ENCODE results near the gene APH1B. TPM values are rescaled to one million over a fixed set of nuclear protein-coding genes. Genes with fewer than 3 reads are reported as not detected.

Gene APH1B
- total RNA-seq, 4 donors from 2014 or later, result 0.80 to 9.7 (median 7.1) TPM

DNA sequence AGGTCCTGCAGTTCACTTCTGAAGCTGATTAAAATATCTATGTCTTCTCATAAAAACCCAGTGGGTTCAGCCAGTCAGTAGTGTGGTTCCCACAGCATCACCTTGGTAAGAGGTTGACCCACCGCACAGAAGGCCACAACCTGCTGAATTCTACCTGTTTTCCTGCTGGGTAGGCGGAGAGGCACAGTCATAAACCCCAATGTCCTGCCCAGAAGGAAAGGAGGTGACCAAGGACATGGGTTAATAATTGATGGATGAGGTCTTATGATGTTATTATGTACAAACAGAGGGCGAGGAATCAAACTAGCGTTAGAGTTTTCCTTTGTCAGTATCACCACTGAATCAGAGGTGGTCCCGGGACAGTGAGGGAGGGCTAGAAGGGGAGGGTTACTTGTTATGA is 76.5 kb downstream of the APH1B start:
- no peaks in the 10 kb centered on the region for H3K9me3 ChIP-seq
- H3K27me3 ChIP-seq, result no peaks in the 10 kb centered on the region
- intact Hi-C loops (cut with DNase I; ENCODE audit: low total_unique reads), result no loop called here
- TF ChIP-seq EP300 (IDR thresholded peaks at IDR 0.05; ENCODE audit: low read depth) (no peak), POLR2AphosphoS5 (IDR thresholded peaks at IDR 0.05) (peak in 2 of 3 donors; percentile 23 to 47)
- H3K27ac ChIP-seq, result peak overlapping the region; percentile 80 to 90 (median 82)
- H3K4me1 ChIP-seq, result peaks cover 5 to 94% (median 72%) of the 10 kb centered on the region in 4 donors
- 57 to 71% methylated on average over 2 to 5 of the region's 5 CpGs for WGBS, 2 donors (ENCODE audit: low coverage in 1 of 2)
- no peaks in the 10 kb centered on the region for H3K36me3 ChIP-seq
- no peak overlapping the region for H3K4me3 ChIP-seq
- in situ Hi-C loops (cut with MboI; ENCODE audit: low pct_ligation_motif_present in 1 of 4, low pct_unique_long_range_greater_than_20kb in 1 of 4, low sequenced_read_pairs in 3 of 4), result no loop called here
- peak; percentile 54 for DNase-seq

DNA sequence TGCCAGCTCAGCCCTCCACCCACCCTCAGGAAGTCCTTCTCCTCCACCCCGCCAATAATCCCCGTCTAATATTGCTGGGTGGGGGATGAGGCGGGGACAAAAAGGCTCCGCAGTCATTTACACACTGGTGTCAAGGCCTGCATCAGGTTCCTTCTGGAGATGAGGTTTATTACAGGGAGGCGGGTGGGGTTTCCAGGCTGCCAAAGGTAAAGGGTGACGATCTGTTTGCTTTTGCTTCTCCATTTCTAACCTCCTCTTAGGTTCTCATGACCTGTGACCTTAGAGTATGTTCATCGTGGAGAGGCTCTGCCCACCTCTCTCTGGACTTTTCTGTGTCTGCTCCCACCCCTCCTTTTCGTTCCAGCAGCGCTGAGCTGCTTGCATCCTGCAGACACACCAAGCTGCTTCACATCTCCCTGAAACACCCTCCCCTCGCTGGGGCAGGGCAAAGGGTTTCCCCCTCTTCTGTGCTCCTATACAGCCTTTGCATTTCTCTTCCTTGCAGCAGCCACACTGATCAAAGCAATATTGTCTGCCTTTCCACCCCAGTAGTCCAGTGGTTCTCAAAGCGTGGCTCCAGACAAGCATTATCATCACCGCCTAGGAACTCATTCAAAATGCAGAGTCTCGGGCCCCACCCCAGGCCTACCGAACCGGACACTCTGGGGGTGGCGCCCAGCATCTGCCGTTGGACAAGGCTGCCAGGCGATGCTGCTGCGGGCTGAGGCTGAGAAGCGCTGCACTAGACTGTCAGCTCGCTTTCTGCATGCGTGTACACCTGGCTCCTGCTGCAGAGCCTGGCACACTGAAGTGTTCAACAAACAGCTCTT is 77.6 kb downstream of the APH1B start:
- H3K27me3 ChIP-seq, result no peaks in the 10 kb centered on the region
- H3K4me3 ChIP-seq, result no peak overlapping the region
- H3K36me3 ChIP-seq, result no peaks in the 10 kb centered on the region
- H3K9me3 ChIP-seq, result no peaks in the 10 kb centered on the region
- intact Hi-C loops (cut with DNase I; ENCODE audit: low total_unique reads) (no loop called here), in situ Hi-C loops (cut with MboI; ENCODE audit: low pct_ligation_motif_present in 1 of 4, low pct_unique_long_range_greater_than_20kb in 1 of 4, low sequenced_read_pairs in 3 of 4) (no loop called here)
- WGBS, 2 donors (ENCODE audit: low coverage in 1 of 2), result 54 to 62% methylated on average over 3 to 19 of the region's 22 CpGs
- peaks cover 5 to 94% (median 76%) of the 10 kb centered on the region in 4 donors for H3K4me1 ChIP-seq
- peak; percentile 79 for DNase-seq
- TF ChIP-seq, protein P1, sequence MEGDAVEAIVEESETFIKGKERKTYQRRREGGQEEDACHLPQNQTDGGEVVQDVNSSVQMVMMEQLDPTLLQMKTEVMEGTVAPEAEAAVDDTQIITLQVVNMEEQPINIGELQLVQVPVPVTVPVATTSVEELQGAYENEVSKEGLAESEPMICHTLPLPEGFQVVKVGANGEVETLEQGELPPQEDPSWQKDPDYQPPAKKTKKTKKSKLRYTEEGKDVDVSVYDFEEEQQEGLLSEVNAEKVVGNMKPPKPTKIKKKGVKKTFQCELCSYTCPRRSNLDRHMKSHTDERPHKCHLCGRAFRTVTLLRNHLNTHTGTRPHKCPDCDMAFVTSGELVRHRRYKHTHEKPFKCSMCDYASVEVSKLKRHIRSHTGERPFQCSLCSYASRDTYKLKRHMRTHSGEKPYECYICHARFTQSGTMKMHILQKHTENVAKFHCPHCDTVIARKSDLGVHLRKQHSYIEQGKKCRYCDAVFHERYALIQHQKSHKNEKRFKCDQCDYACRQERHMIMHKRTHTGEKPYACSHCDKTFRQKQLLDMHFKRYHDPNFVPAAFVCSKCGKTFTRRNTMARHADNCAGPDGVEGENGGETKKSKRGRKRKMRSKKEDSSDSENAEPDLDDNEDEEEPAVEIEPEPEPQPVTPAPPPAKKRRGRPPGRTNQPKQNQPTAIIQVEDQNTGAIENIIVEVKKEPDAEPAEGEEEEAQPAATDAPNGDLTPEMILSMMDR (IDR thresholded peaks at IDR 0.05), result peak in 1 of 5 experiments; percentile 14
- TF ChIP-seq POLR2AphosphoS5 (IDR thresholded peaks at IDR 0.05) (peak in 1 of 3 donors; percentile 53), POLR2A (IDR thresholded peaks at IDR 0.05) (peak; percentile 3), EP300 (IDR thresholded peaks at IDR 0.05; ENCODE audit: low read depth) (no peak)
- H3K27ac ChIP-seq, result peak overlapping the region; percentile 80 to 90 (median 82)

DNA sequence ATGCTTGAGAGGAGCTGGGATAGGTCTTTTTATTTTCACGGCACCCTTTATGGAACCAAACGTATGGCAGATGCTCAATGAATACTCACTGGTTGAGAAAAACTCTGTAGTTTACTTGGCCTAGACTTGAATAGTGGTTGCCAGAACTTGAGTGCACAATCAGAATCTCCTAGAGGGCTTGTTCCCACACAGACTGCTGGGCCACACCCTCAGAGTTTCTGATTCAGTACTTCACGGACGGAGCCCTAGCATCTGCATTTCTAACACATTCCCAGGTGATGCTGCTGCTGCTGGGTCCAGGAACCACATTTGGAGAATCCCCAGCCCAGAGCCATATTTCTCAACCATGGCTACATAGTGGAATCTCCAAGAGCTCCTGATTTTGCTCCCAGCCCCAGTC is 79.7 kb downstream of the APH1B start:
- no peak overlapping the region for H3K4me3 ChIP-seq
- peak overlapping the region; percentile 80 to 90 (median 82) for H3K27ac ChIP-seq
- in situ Hi-C loops (cut with MboI; ENCODE audit: low pct_ligation_motif_present in 1 of 4, low pct_unique_long_range_greater_than_20kb in 1 of 4, low sequenced_read_pairs in 3 of 4) (no loop called here), intact Hi-C loops (cut with DNase I; ENCODE audit: low total_unique reads) (no loop called here)
- no peaks in the 10 kb centered on the region for H3K9me3 ChIP-seq
- no peak for TF ChIP-seq EP300 (IDR thresholded peaks at IDR 0.05; ENCODE audit: low read depth)
- TF ChIP-seq POLR2AphosphoS5 (IDR thresholded peaks at IDR 0.05), result no peak
- TF ChIP-seq, protein P1 (IDR thresholded peaks at IDR 0.05), result no peak
- no peak for TF ChIP-seq POLR2A (IDR thresholded peaks at IDR 0.05)
- peak; percentile 44 for DNase-seq
- H3K27me3 ChIP-seq, result no peaks in the 10 kb centered on the region
- H3K36me3 ChIP-seq, result no peaks in the 10 kb centered on the region
- 33 to 39% methylated on average over 2 to 4 of the region's 4 CpGs for WGBS, 2 donors (ENCODE audit: low coverage in 1 of 2)
- peaks cover 5 to 92% (median 66%) of the 10 kb centered on the region in 4 donors for H3K4me1 ChIP-seq

DNA sequence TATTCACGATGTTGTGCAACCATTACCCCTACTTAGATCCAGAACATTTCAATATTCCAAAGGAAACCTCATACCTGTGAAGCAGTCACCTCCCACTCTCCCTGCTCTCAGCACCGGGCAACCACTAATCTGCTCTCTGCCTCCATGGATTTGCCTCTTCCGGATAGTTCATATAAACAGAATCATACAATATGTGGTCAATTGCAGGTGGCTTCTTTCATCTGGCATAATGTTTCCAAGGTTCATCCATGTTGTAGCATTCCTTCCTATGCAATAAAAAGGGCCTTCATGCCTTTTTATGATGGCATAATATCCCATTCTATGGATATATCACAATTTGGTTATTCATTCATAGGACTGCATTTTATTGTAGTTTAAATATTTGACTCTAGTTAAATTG is 80.3 kb downstream of the APH1B start:
- in situ Hi-C loops (cut with MboI; ENCODE audit: low pct_ligation_motif_present in 1 of 4, low pct_unique_long_range_greater_than_20kb in 1 of 4, low sequenced_read_pairs in 3 of 4) (no loop called here), intact Hi-C loops (cut with DNase I; ENCODE audit: low total_unique reads) (no loop called here)
- peak; percentile 59 for DNase-seq
- H3K9me3 ChIP-seq, result no peaks in the 10 kb centered on the region
- peaks cover 7 to 92% (median 66%) of the 10 kb centered on the region in 4 donors for H3K4me1 ChIP-seq
- no peaks in the 10 kb centered on the region for H3K36me3 ChIP-seq
- H3K27me3 ChIP-seq, result no peaks in the 10 kb centered on the region
- WGBS, 2 donors (ENCODE audit: low coverage in 1 of 2), result 44 to 59% methylated on average over 3 of the region's 3 CpGs
- peak overlapping the region; percentile 80 to 90 (median 82) for H3K27ac ChIP-seq
- H3K4me3 ChIP-seq, result no peak overlapping the region
- TF ChIP-seq, protein P1 (IDR thresholded peaks at IDR 0.05), result no peak
- TF ChIP-seq POLR2AphosphoS5 (IDR thresholded peaks at IDR 0.05) (peak in 2 of 3 donors; percentile 53 to 71), POLR2A (IDR thresholded peaks at IDR 0.05) (no peak)

Measured in transverse colon (tissue), 4 donors.